ENCODE data around the gene PKIG. TPM values are rescaled to one million over a fixed set of nuclear protein-coding genes. Genes with fewer than 3 reads are reported as not detected.

The PKIG gene
- total RNA-seq, 1 experiment from 2014 or later = 285 TPM

DNA sequence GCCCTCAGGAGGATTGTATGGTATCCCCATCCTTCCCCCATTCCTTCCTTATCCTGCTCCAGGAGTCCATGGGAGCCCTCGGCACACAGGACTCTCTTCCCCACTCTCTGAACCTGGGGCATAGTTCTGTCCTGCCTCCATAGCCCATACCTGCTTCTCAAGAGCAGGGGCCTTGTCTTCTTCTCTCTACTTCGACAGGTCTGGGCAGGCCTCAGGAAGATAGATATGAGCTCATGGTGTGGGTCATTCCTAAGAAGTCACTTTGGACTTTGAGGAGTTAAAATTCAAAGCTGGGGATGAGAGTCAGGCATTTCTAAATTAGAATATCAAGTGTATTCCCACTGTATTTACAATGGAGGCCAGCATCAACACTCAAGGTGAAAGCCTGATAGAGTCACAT lies 77.6 kb downstream of the PKIG start:
- H4K20me1 ChIP-seq (ENCODE audit: insufficient read depth, low read depth, low read length) = no peaks in the 10 kb centered on the region
- H3K4me2 ChIP-seq (ENCODE audit: low read depth, low read length, poor library complexity, severe bottlenecking) = no peak overlapping the region
- no peak overlapping the region for H3K4me3 ChIP-seq (ENCODE audit: low read length)
- no peaks in the 10 kb centered on the region for H3K9me2 ChIP-seq (replicated peaks; ENCODE audit: insufficient read depth, low read length)
- H3K27me3 ChIP-seq (ENCODE audit: low read length) = no peaks in the 10 kb centered on the region
- H3K79me2 ChIP-seq (ENCODE audit: low read length) = no peaks in the 10 kb centered on the region
- H3K9me3 ChIP-seq (ENCODE audit: low read length) = no peaks in the 10 kb centered on the region
- no peak overlapping the region for H3K9ac ChIP-seq (ENCODE audit: low read length)
- no peaks in the 10 kb centered on the region for H3K4me1 ChIP-seq (ENCODE audit: low read length)
- DNase-seq = peak; percentile 35
- no peak overlapping the region for H2AFZ ChIP-seq (ENCODE audit: low read length)
- H3K27ac ChIP-seq (ENCODE audit: low read length) = no peak overlapping the region
- H3K36me3 ChIP-seq (ENCODE audit: insufficient read depth, low read length) = no peaks in the 10 kb centered on the region

DNA sequence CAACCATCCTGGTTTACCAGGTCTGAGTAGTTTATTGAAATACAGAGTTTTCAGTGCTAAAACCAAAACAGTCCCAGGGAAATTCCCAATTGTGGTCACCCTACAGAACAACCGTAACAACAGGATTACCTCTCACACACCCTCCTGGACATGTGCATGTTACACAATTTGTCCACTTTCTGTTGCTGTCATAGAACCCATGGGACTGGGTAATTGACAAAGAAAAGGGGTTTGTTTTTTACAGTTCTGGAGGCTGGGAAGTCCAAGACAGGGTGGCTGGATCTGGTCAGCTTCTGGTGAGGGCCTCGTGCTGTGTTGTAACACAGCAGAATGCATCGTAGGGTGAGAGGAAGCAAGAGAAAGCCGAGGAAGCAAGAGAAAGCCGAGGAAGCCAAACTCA lies 78.2 kb downstream of the PKIG start:
- no peaks in the 10 kb centered on the region for H3K36me3 ChIP-seq (ENCODE audit: insufficient read depth, low read length)
- no peak overlapping the region for H3K4me2 ChIP-seq (ENCODE audit: low read depth, low read length, poor library complexity, severe bottlenecking)
- no peak overlapping the region for H3K9ac ChIP-seq (ENCODE audit: low read length)
- H2AFZ ChIP-seq (ENCODE audit: low read length) = no peak overlapping the region
- no peak overlapping the region for H3K4me3 ChIP-seq (ENCODE audit: low read length)
- H3K27ac ChIP-seq (ENCODE audit: low read length) = no peak overlapping the region
- H3K79me2 ChIP-seq (ENCODE audit: low read length) = no peaks in the 10 kb centered on the region
- no peaks in the 10 kb centered on the region for H3K27me3 ChIP-seq (ENCODE audit: low read length)
- no peaks in the 10 kb centered on the region for H3K4me1 ChIP-seq (ENCODE audit: low read length)
- H3K9me2 ChIP-seq (replicated peaks; ENCODE audit: insufficient read depth, low read length) = no peaks in the 10 kb centered on the region
- DNase-seq = peak; percentile 25
- no peaks in the 10 kb centered on the region for H3K9me3 ChIP-seq (ENCODE audit: low read length)
- H4K20me1 ChIP-seq (ENCODE audit: insufficient read depth, low read depth, low read length) = no peaks in the 10 kb centered on the region

DNA sequence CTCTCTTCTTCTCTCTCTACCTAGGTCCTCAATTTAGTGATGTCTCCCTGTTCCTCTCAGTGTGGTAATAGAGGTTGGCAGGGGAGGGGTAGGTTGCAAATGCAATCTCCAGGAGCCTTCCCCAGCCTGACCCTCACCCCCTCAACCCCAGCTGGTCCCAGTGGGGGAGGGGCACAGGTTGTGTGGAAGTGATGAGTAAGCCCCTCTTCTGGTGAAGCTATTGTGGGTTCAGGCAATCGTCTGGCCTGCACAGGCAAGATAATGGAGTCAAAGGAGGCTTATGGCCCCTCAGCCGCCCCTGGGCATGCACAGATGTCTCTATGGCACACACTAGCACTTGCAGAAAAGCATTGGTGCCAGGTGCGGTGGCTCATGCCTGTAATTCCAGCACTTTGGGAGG lies 79.9 kb downstream of the PKIG start:
- Histone ChIP-seq H3K4me2 (ENCODE audit: low read depth, low read length, poor library complexity, severe bottlenecking) (no peak overlapping the region), H3K79me2 (ENCODE audit: low read length) (no peaks in the 10 kb centered on the region), H2AFZ (ENCODE audit: low read length) (no peak overlapping the region), H4K20me1 (ENCODE audit: insufficient read depth, low read depth, low read length) (no peaks in the 10 kb centered on the region), H3K4me3 (ENCODE audit: low read length) (no peak overlapping the region), H3K9me2 (replicated peaks; ENCODE audit: insufficient read depth, low read length) (no peaks in the 10 kb centered on the region), H3K27me3 (ENCODE audit: low read length) (no peaks in the 10 kb centered on the region), H3K4me1 (ENCODE audit: low read length) (no peaks in the 10 kb centered on the region), H3K27ac (ENCODE audit: low read length) (no peak overlapping the region), H3K9me3 (ENCODE audit: low read length) (no peaks in the 10 kb centered on the region), H3K36me3 (ENCODE audit: insufficient read depth, low read length) (no peaks in the 10 kb centered on the region), H3K9ac (ENCODE audit: low read length) (no peak overlapping the region)
- DNase-seq = peak; percentile 12

DNA sequence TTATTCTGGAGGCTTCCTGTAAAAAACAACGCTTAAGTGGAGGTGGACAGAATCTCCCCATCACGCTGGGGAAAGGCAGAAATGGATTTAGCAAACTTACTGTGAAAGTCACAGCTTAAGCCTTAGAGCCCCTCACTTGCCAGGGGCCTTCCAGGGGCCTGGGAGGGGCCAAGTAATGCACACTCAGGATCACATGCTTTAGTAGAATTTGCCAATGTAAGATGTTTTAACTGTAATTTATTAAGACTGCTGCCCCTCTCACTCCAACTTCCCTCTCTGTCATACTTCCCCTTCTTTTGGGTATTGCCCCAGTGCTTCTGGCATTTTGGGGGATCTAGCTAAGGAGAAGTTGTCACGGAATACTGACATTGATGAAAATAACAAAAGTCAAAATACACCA lies 81.8 kb downstream of the PKIG start:
- Histone ChIP-seq H3K4me3 (ENCODE audit: low read length) (no peak overlapping the region), H3K9ac (ENCODE audit: low read length) (no peak overlapping the region), H3K4me2 (ENCODE audit: low read depth, low read length, poor library complexity, severe bottlenecking) (no peak overlapping the region), H3K27me3 (ENCODE audit: low read length) (no peaks in the 10 kb centered on the region), H3K36me3 (ENCODE audit: insufficient read depth, low read length) (no peaks in the 10 kb centered on the region), H3K27ac (ENCODE audit: low read length) (no peak overlapping the region), H3K9me2 (replicated peaks; ENCODE audit: insufficient read depth, low read length) (no peaks in the 10 kb centered on the region), H4K20me1 (ENCODE audit: insufficient read depth, low read depth, low read length) (no peaks in the 10 kb centered on the region), H2AFZ (ENCODE audit: low read length) (no peak overlapping the region), H3K4me1 (ENCODE audit: low read length) (no peaks in the 10 kb centered on the region), H3K79me2 (ENCODE audit: low read length) (no peaks in the 10 kb centered on the region), H3K9me3 (ENCODE audit: low read length) (no peaks in the 10 kb centered on the region)
- DNase-seq = peak; percentile 16

DNA sequence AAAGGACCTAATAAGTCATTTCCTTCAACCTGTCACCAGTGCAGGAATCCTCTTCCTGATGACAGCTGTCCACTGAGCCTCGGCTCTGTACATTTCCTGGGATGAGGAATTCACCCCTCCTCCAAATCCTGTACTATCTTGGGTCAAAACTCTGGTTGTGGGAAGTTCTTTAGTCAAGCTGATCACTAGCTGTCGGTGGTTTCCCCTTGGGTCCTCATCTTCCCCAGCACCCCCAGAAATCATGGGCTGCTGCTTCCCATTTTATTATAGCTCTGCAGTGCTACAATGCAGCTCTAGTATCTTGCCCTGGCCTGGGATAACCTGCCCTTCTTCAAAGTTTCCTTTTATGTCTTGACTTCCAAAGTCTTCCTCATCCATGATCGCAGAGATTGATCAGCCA lies 83.7 kb downstream of the PKIG start:
- Histone ChIP-seq H3K4me2 (ENCODE audit: low read depth, low read length, poor library complexity, severe bottlenecking) (no peak overlapping the region), H3K79me2 (ENCODE audit: low read length) (no peaks in the 10 kb centered on the region), H3K4me3 (ENCODE audit: low read length) (no peak overlapping the region), H3K9me2 (replicated peaks; ENCODE audit: insufficient read depth, low read length) (no peaks in the 10 kb centered on the region), H3K36me3 (ENCODE audit: insufficient read depth, low read length) (no peaks in the 10 kb centered on the region), H3K9me3 (ENCODE audit: low read length) (no peaks in the 10 kb centered on the region), H4K20me1 (ENCODE audit: insufficient read depth, low read depth, low read length) (no peaks in the 10 kb centered on the region), H3K27ac (ENCODE audit: low read length) (no peak overlapping the region), H3K4me1 (ENCODE audit: low read length) (no peaks in the 10 kb centered on the region), H2AFZ (ENCODE audit: low read length) (no peak overlapping the region), H3K27me3 (ENCODE audit: low read length) (no peaks in the 10 kb centered on the region), H3K9ac (ENCODE audit: low read length) (no peak overlapping the region)
- DNase-seq = peak; percentile 4

Other genes starting within 250 kb of the PKIG start
- not detected in 2 replicates for gene R3HDML, start 245.5 kb upstream of the PKIG start, total RNA-seq (2014; rRNA removed; shearing (Covaris generic); ENCODE audit: low replicate concordance)
- not detected in 2 replicates for gene HNF4A, start 226.9 kb upstream of the PKIG start, total RNA-seq (2014; rRNA removed; shearing (Covaris generic); ENCODE audit: low replicate concordance)
- 10.2 and 24.4 TPM in 2 replicates for gene TTPAL, start 106.7 kb upstream of the PKIG start, total RNA-seq (2014; rRNA removed; shearing (Covaris generic); ENCODE audit: low replicate concordance)
- 63.2 and 84.8 TPM in 2 replicates for gene SERINC3, start 60.5 kb upstream of the PKIG start, total RNA-seq (2014; rRNA removed; shearing (Covaris generic); ENCODE audit: low replicate concordance)
- 0.11 TPM in 1 of 2 replicates, not detected in the other for gene ADA, start 69.1 kb downstream of the PKIG start, total RNA-seq (2014; rRNA removed; shearing (Covaris generic); ENCODE audit: low replicate concordance)
- not detected in 2 replicates for gene CCN5, start 132.8 kb downstream of the PKIG start, total RNA-seq (2014; rRNA removed; shearing (Covaris generic); ENCODE audit: low replicate concordance)
- gene KCNK15, start 163.3 kb downstream of the PKIG start, total RNA-seq (2014; rRNA removed; shearing (Covaris generic); ENCODE audit: low replicate concordance) = not detected in 2 replicates
- not detected in 2 replicates for gene RIMS4, start 228.0 kb downstream of the PKIG start, total RNA-seq (2014; rRNA removed; shearing (Covaris generic); ENCODE audit: low replicate concordance)